ENCODE results near the gene MMP10.

- no peak for TF ChIP-seq POLR2A (IDR thresholded peaks at IDR 0.05; ENCODE audit: low read length)
- TF ChIP-seq GATA1 (IDR thresholded peaks at IDR 0.05; ENCODE audit: low read depth, low read length): no peak
These were observed 39.1 kb upstream of the MMP10 start for GRCh38 chr11:102819491-102819890.

Measured in erythroblast (primary cell).